Bone marrow (tissue), 2 donors: ENCODE measurements around the gene PSG1.
"Not testable (repeated sequence)": the region's sequence is repeated elsewhere in the genome, so short reads cannot be mapped to it uniquely, and the experiment has no call there.

ENCODE experiments used
- DNase-seq, 2 donors: peaks; one replicate each; lab custom pipeline; 2025; lab: John Stamatoyannopoulos, UW

The PSG1 gene

GRCh38 chr19:42819960-42820650, 59.4 kb downstream of the PSG1 start:
- DNase-seq = not testable (repeated sequence)

- DNase-seq = no peak
These were observed 62.6 kb downstream of the PSG1 start for GRCh38 chr19:42816894-42817293.
